ENCODE data around the gene MON1B. TPM values are rescaled to one million over a fixed set of nuclear protein-coding genes. Genes with fewer than 3 reads are reported as not detected.
"Not testable (repeated sequence)": the region's sequence is repeated elsewhere in the genome, so short reads cannot be mapped to it uniquely, and the experiment has no call there.

Gene MON1B
- total and polyA plus RNA-seq, 2 donors (not counting 3 experiments of a cell fraction or from before 2014, with no cell fraction given), result 35.8 to 57.0 TPM

GRCh38 chr16:77242471-77242870, 51.5 kb downstream of the MON1B start:
- H3K27me3 ChIP-seq (ENCODE audit: control insufficient read depth in 2 of 2, insufficient read depth in 2 of 2, low read length in 2 of 2); H2AFZ ChIP-seq (ENCODE audit: low read depth, low read length); H3K9ac ChIP-seq (replicated peaks; ENCODE audit: extremely low read depth, insufficient read depth, low read length); CTCF ChIA-PET; H4K20me1 ChIP-seq (replicated peaks; ENCODE audit: control insufficient read depth, extremely low read depth, insufficient read depth, low read length); DNase-seq (ENCODE audit: low read depth, low spot score); H3K36me3 ChIP-seq (ENCODE audit: control insufficient read depth in 2 of 2, extremely low read depth in 1 of 2, insufficient read depth in 2 of 2, low read length in 2 of 2); H3K9me3 ChIP-seq (replicated peaks; ENCODE audit: control insufficient read depth, insufficient read depth, low read length); BruUV-seq (replicated peaks); H3K9me1 ChIP-seq (replicated peaks; ENCODE audit: control insufficient read depth, extremely low read depth, insufficient read depth, low read length); FAIRE-seq; H3K27ac ChIP-seq (ENCODE audit: insufficient read depth, low read depth, low read length); H3K4me2 ChIP-seq (ENCODE audit: insufficient read depth, low read length); H3K4me1 ChIP-seq (ENCODE audit: control insufficient read depth, extremely low read depth, insufficient read depth, low read length); intact Hi-C loops (cut with micrococcal nuclease); POLR2A ChIA-PET; H3K79me2 ChIP-seq (ENCODE audit: control insufficient read depth, insufficient read depth, low read length); H3K4me3 ChIP-seq (replicated peaks in 1 of 3; ENCODE audit: insufficient read depth in 1 of 3, low read depth in 1 of 3, low read length in 3 of 3): not testable (repeated sequence)
- dilution Hi-C loops (cut with MboI; ENCODE audit: extremely low pct_ligation_motif_present, low sequenced_read_pairs), result loop anchor here (25.0 kb wide), 1 partner anchor 345 kb away; no protein-coding TSS in a partner anchor

GRCh38 chr16:77246150-77246549, 55.2 kb downstream of the MON1B start:
- Histone ChIP-seq H3K9me1 (replicated peaks; ENCODE audit: control insufficient read depth, extremely low read depth, insufficient read depth, low read length) (no peaks in the 10 kb centered on the region), H2AFZ (ENCODE audit: low read depth, low read length) (no peak overlapping the region), H4K20me1 (replicated peaks; ENCODE audit: control insufficient read depth, extremely low read depth, insufficient read depth, low read length) (no peaks in the 10 kb centered on the region), H3K79me2 (ENCODE audit: control insufficient read depth, insufficient read depth, low read length) (no peaks in the 10 kb centered on the region), H3K9ac (replicated peaks; ENCODE audit: extremely low read depth, insufficient read depth, low read length) (no peak overlapping the region), H3K27me3 (ENCODE audit: control insufficient read depth in 2 of 2, insufficient read depth in 2 of 2, low read length in 2 of 2) (no peaks in the 10 kb centered on the region), H3K36me3 (ENCODE audit: control insufficient read depth in 2 of 2, extremely low read depth in 1 of 2, insufficient read depth in 2 of 2, low read length in 2 of 2) (no peaks in the 10 kb centered on the region), H3K27ac (ENCODE audit: insufficient read depth, low read depth, low read length) (no peak overlapping the region), H3K4me1 (ENCODE audit: control insufficient read depth, extremely low read depth, insufficient read depth, low read length) (no peaks in the 10 kb centered on the region), H3K9me3 (replicated peaks; ENCODE audit: control insufficient read depth, insufficient read depth, low read length) (no peaks in the 10 kb centered on the region), H3K4me2 (ENCODE audit: insufficient read depth, low read length) (no peak overlapping the region), H3K4me3 (replicated peaks in 1 of 3; ENCODE audit: insufficient read depth in 1 of 3, low read depth in 1 of 3, low read length in 3 of 3) (no peak overlapping the region)
- no peak for TF ChIP-seq POLR2A (IDR thresholded peaks at IDR 0.05; ENCODE audit: low read depth, low read length)
- no peak for TF ChIP-seq CTCF (IDR thresholded peaks at IDR 0.05; ENCODE audit: extremely low read depth in 1 of 2, insufficient read depth in 1 of 2, low read depth in 1 of 2, low read length in 2 of 2)
- TF ChIP-seq FOS (IDR thresholded peaks at IDR 0.05; ENCODE audit: borderline replicate concordance, insufficient read depth, low read length), result no peak
- TF ChIP-seq MYC (IDR thresholded peaks at IDR 0.05; ENCODE audit: low read depth, low read length), result no peak
- no peak for TF ChIP-seq JUN (IDR thresholded peaks at IDR 0.05; ENCODE audit: borderline replicate concordance, insufficient read depth, insufficient read length, low read depth)
- TF ChIP-seq MAX (IDR thresholded peaks at IDR 0.05; ENCODE audit: insufficient read depth, insufficient read length), result no peak
- TF ChIP-seq EZH2 (IDR thresholded peaks at IDR 0.05; ENCODE audit: borderline replicate concordance, low read depth, low read length, severe bottlenecking), result no peak
- no peak for TF ChIP-seq GATA2 (IDR thresholded peaks at IDR 0.05; ENCODE audit: insufficient read depth, insufficient read length, low read depth, low read length)
- no peak for TF ChIP-seq POLR2AphosphoS5 (IDR thresholded peaks at IDR 0.05; ENCODE audit: insufficient read depth, low read depth, low read length)
- ChIA-PET POLR2A (no interaction called here), CTCF (interaction anchor here (0.6 to 1.5 kb wide), 2 partner anchors 10 to 337 kb away, joined by 4 to 5 read pairs; no protein-coding TSS in a partner anchor)
- FAIRE-seq (no peak), DNase-seq (ENCODE audit: low read depth, low spot score) (no peak)
- dilution Hi-C loops (cut with MboI; ENCODE audit: extremely low pct_ligation_motif_present, low sequenced_read_pairs), result loop anchor here (25.0 kb wide), 1 partner anchor 341 kb away; no protein-coding TSS in a partner anchor
- intact Hi-C loops (cut with micrococcal nuclease), result no loop called here
- no TSS peak for BruUV-seq (replicated peaks)
